ENCODE data around the gene OR2B2.

OR2B2 gene

DNA sequence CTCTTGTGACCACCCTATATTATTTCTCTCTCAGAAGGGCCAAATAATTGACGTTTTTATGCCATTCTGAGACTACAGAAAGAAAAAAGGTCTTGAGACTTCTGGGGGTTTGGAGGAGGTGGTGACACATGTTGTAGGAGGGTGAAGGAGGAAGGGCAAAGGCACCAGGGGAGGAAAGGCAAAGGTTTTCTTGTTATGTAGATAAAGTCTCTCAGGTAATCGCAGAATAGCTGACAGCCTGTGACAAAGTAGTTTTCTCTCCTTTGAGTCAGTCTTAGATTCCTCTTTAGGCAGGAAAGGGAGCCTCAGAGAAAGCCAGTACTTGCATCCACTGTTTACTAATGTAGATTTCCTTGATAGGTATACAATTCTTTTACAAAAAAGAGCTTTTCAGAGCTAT lies 23.6 kb downstream of the OR2B2 start:
- peaks cover 0 to 58% of the 10 kb centered on the region in 2 donors for H3K27me3 ChIP-seq

DNA sequence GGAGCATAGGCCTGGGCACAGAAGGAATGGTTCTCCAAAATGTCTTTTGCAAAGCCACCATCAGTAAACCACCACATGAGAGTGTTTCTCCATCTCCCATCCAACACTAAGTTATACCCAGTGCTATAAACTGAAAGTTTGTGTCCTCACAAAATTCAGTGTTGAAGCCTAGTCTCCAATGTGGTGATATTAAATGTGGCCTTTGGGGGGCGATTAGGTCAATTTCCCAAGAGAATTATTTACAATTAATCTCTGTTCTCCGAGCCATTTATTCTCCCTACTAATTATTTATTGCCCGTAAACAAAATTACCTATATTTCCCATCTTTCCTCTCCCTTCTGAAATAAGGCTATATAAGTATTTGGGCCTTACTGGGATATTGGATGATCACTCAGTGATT lies 26.1 kb downstream of the OR2B2 start:
- DNase-seq: no peak
- Histone ChIP-seq H3K4me3 (no peak overlapping the region), H3K4me1 (peaks cover 0 to 10% (median 3%) of the 10 kb centered on the region in 4 donors), H3K27me3 (peaks cover 0 to 42% of the 10 kb centered on the region in 2 donors), H3K9me3 (no peaks in the 10 kb centered on the region), H3K36me3 (no peaks in the 10 kb centered on the region), H3K27ac (no peak overlapping the region)
- TF ChIP-seq, protein P1, sequence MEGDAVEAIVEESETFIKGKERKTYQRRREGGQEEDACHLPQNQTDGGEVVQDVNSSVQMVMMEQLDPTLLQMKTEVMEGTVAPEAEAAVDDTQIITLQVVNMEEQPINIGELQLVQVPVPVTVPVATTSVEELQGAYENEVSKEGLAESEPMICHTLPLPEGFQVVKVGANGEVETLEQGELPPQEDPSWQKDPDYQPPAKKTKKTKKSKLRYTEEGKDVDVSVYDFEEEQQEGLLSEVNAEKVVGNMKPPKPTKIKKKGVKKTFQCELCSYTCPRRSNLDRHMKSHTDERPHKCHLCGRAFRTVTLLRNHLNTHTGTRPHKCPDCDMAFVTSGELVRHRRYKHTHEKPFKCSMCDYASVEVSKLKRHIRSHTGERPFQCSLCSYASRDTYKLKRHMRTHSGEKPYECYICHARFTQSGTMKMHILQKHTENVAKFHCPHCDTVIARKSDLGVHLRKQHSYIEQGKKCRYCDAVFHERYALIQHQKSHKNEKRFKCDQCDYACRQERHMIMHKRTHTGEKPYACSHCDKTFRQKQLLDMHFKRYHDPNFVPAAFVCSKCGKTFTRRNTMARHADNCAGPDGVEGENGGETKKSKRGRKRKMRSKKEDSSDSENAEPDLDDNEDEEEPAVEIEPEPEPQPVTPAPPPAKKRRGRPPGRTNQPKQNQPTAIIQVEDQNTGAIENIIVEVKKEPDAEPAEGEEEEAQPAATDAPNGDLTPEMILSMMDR (IDR thresholded peaks at IDR 0.05): no peak
- intact Hi-C loops (cut with DNase I; ENCODE audit: low total_unique reads): no loop called here

More for the DNA sequence above, 23.6 kb downstream of the OR2B2 start:
- peaks cover 0 to 26% (median 15%) of the 10 kb centered on the region in 4 donors for H3K4me1 ChIP-seq
- TF ChIP-seq, protein P1 (IDR thresholded peaks at IDR 0.05): no peak
- H3K4me3 ChIP-seq: no peak overlapping the region
- DNase-seq: no peak
- no peaks in the 10 kb centered on the region for H3K36me3 ChIP-seq
- no peak overlapping the region for H3K27ac ChIP-seq
- no peaks in the 10 kb centered on the region for H3K9me3 ChIP-seq
- intact Hi-C loops (cut with DNase I; ENCODE audit: low total_unique reads): no loop called here

DNA sequence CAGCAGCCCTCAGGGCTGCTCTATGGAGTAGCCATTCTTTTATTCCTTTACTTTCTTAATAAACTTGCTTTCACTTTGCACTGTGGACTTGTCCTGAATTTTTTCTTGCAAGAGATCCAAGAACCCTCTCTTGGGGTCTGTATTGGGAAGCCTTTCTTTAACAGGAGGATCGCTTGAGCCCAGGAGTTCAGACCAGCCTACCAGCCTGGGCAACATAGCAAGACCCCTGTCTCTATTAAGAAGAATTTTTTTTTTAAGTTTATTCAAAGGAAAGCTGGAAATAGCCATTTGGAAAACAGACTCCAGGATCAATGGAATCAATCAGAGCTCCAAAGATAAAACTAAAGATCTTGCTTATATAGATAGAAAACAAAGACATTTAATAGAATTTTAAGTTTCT lies 29.1 kb downstream of the OR2B2 start:
- TF ChIP-seq, protein P1 (IDR thresholded peaks at IDR 0.05): no peak
- no peaks in the 10 kb centered on the region for H3K36me3 ChIP-seq
- no peak for DNase-seq
- H3K27ac ChIP-seq: no peak overlapping the region
- H3K4me1 ChIP-seq: no peaks in the 10 kb centered on the region
- H3K4me3 ChIP-seq: no peak overlapping the region
- intact Hi-C loops (cut with DNase I; ENCODE audit: low total_unique reads): no loop called here
- peaks cover 0 to 15% of the 10 kb centered on the region in 2 donors for H3K27me3 ChIP-seq
- H3K9me3 ChIP-seq: no peaks in the 10 kb centered on the region

DNA sequence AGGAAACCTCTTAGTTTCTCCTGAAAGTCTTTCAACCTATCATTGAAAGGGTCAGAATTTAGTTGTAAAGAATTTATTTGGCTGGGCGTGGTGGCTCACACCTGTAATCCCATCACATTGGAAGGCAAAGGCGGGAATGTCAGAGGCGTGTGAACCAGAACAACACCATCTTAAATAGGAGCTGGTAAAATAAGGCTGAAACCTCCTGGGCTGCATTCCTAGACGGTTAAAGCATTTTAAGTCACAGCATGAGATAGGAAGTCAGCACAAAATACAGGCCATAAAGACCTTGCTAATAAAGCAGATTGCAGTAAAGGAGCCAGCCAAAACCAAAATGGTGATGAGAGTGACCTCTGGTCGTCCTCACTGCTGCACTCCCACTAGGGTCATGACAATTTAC lies 29.6 kb downstream of the OR2B2 start:
- no peak for DNase-seq

DNA sequence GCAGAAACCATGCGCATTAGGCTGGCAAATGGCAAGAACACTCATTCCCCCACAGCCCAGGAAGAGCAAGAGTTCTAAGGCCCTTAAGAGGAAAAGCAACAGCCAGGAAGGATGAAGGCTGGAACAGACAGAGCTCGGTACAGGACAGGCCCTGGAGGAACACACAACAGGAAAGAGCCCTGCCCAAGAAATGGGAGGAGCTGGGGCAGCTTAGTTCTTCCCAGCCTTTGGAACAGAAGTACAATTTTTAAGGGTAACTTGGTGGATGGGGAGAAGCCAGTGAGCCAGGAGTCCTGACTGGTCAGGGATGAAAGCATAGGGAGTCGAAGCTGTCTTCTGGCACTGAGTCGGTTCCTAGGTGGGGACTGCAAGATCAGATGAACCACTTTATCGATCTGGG lies 32.4 kb downstream of the OR2B2 start:
- TF ChIP-seq, protein P1 (IDR thresholded peaks at IDR 0.05): no peak
- H3K9me3 ChIP-seq: no peaks in the 10 kb centered on the region
- no peak for DNase-seq
- H3K27me3 ChIP-seq: peaks cover 0 to 2% of the 10 kb centered on the region in 2 donors
- intact Hi-C loops (cut with DNase I; ENCODE audit: low total_unique reads): no loop called here
- H3K27ac ChIP-seq: no peak overlapping the region
- no peak overlapping the region for H3K4me3 ChIP-seq
- no peaks in the 10 kb centered on the region for H3K36me3 ChIP-seq
- no peaks in the 10 kb centered on the region for H3K4me1 ChIP-seq

More for the DNA sequence above, 29.6 kb downstream of the OR2B2 start:
- no peak overlapping the region for H3K27ac ChIP-seq
- peaks cover 0 to 12% of the 10 kb centered on the region in 2 donors for H3K27me3 ChIP-seq
- no peak overlapping the region for H3K4me3 ChIP-seq
- no peaks in the 10 kb centered on the region for H3K36me3 ChIP-seq
- intact Hi-C loops (cut with DNase I; ENCODE audit: low total_unique reads): no loop called here
- TF ChIP-seq, protein P1 (IDR thresholded peaks at IDR 0.05): no peak
- H3K4me1 ChIP-seq: no peaks in the 10 kb centered on the region
- no peaks in the 10 kb centered on the region for H3K9me3 ChIP-seq

DNA sequence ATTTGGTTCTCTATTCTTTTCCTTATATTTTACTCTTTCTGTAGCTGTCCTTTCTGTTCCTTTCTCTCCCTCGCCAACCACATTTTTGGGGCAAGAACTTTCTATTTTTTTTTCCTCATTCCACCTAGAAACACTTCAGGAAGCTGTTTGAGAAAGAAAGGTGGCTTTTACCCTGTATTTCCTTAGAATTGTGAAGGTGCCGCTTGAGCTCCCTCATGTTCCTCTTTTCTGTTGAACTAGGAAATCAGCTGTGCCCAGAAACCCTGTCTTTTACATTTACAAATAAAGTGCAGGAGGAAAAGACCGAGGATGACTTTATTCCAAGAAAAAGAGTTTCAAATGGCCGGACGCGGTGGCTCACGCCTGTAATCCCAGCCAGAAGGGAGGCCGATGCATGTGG lies 38.2 kb downstream of the OR2B2 start:
- TF ChIP-seq, protein P1 (IDR thresholded peaks at IDR 0.05): no peak
- Histone ChIP-seq H3K27me3 (peaks cover 0 to 15% of the 10 kb centered on the region in 2 donors), H3K27ac (no peak overlapping the region), H3K4me1 (peaks cover 0 to 19% (median 8%) of the 10 kb centered on the region in 4 donors), H3K9me3 (no peaks in the 10 kb centered on the region), H3K4me3 (peak overlapping the region in 1 of 2 donors; percentile 55), H3K36me3 (no peaks in the 10 kb centered on the region)
- intact Hi-C loops (cut with DNase I; ENCODE audit: low total_unique reads): no loop called here
- no peak for DNase-seq

Data from tibial artery (tissue), 4 donors.